ENCODE measurements around the gene TSPAN5. TPM values are rescaled to one million over a fixed set of nuclear protein-coding genes. Genes with fewer than 3 reads are reported as not detected.

Gene TSPAN5
- total and polyA plus RNA-seq, 9 of the 15 experiments (the other 6 are each of a cell fraction or from before 2014, with no cell fraction given), result 0.58 to 6.6 (median 0.73) TPM

GRCh38 chr4:98493296-98493695 lies 165.1 kb downstream of the TSPAN5 start:
- H3K27ac ChIP-seq (ENCODE audit: extremely low read depth, low read depth, low read length), result no peak overlapping the region
- peaks cover 4 to 8% of the 10 kb centered on the region in 2 experiments; a peak in 2 of 5 replicates for H3K27me3 ChIP-seq (ENCODE audit: control insufficient read depth in 2 of 2, insufficient read depth in 2 of 2, low read length in 2 of 2)
- in situ Hi-C loops (cut with MboI), result no loop called here
- H3K4me3 ChIP-seq, result no peak overlapping the region
- POLR2A ChIA-PET, result no interaction called here
- no peak for TF ChIP-seq NCOA2 (IDR thresholded peaks at IDR 0.05; ENCODE audit: partially characterized antibody in 2 of 2)
- no peak for TF ChIP-seq KDM4B (IDR thresholded peaks at IDR 0.05; ENCODE audit: borderline replicate concordance in 2 of 2, low read depth in 1 of 2)
- no peak for TF ChIP-seq XRCC5 (IDR thresholded peaks at IDR 0.05; ENCODE audit: low read depth, low read length)
- TF ChIP-seq, protein P1, sequence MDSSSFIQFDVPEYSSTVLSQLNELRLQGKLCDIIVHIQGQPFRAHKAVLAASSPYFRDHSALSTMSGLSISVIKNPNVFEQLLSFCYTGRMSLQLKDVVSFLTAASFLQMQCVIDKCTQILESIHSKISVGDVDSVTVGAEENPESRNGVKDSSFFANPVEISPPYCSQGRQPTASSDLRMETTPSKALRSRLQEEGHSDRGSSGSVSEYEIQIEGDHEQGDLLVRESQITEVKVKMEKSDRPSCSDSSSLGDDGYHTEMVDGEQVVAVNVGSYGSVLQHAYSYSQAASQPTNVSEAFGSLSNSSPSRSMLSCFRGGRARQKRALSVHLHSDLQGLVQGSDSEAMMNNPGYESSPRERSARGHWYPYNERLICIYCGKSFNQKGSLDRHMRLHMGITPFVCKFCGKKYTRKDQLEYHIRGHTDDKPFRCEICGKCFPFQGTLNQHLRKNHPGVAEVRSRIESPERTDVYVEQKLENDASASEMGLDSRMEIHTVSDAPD (CRISPR knock-in tag; IDR thresholded peaks at IDR 0.05), result no peak
- no peak for TF ChIP-seq HIVEP1 (CRISPR knock-in tag; IDR thresholded peaks at IDR 0.05)
- no peak for TF ChIP-seq NBN (IDR thresholded peaks at IDR 0.05; ENCODE audit: low read depth)
- TF ChIP-seq NUFIP1 (IDR thresholded peaks at IDR 0.05; ENCODE audit: partially characterized antibody), result no peak
- no peak for TF ChIP-seq THRAP3 (IDR thresholded peaks at IDR 0.05; ENCODE audit: borderline replicate concordance)
- no peak for TF ChIP-seq NELFE (IDR thresholded peaks at IDR 0.05; ENCODE audit: insufficient read depth, insufficient read length)
- TF ChIP-seq ZNF224 (CRISPR knock-in tag; IDR thresholded peaks at IDR 0.05), result no peak
- no peak for TF ChIP-seq ETS2 (tag; IDR thresholded peaks at IDR 0.05; ENCODE audit: borderline replicate concordance, poor library complexity, severe bottlenecking)
- no peak for TF ChIP-seq LEF1 (IDR thresholded peaks at IDR 0.05)
- TF ChIP-seq KAT8 (IDR thresholded peaks at IDR 0.05; ENCODE audit: low read depth), result no peak
- no peak for TF ChIP-seq ZNF583 (CRISPR knock-in tag; IDR thresholded peaks at IDR 0.05)
- no peak for TF ChIP-seq SAFB2 (IDR thresholded peaks at IDR 0.05; ENCODE audit: borderline replicate concordance, low read depth, low read length, severe bottlenecking)
- no peak for TF ChIP-seq HNRNPLL (IDR thresholded peaks at IDR 0.05; ENCODE audit: low read depth, low read length, poor library complexity, severe bottlenecking)
- H4K20me1 ChIP-seq (replicated peaks; ENCODE audit: control insufficient read depth, insufficient read depth, low read length), result no peaks in the 10 kb centered on the region
- H3K9me3 ChIP-seq (replicated peaks; ENCODE audit: control insufficient read depth, insufficient read depth, low read depth, low read length), result no peaks in the 10 kb centered on the region
- no peak for FAIRE-seq
- H3K9ac ChIP-seq (ENCODE audit: insufficient read depth in 1 of 2, low read depth in 2 of 2, low read length in 2 of 2), result no peak overlapping the region
- H3K4me2 ChIP-seq (ENCODE audit: insufficient read depth, low read length), result no peak overlapping the region
- no peaks in the 10 kb centered on the region; a peak in 2 of 5 replicates for H3K4me1 ChIP-seq (replicated peaks in 1 of 2; ENCODE audit: control insufficient read depth in 2 of 2, insufficient read depth in 2 of 2, low read length in 2 of 2)
- no peak for DNase-seq (ENCODE audit: extremely low read depth in 1 of 4, low spot score in 3 of 4)
- no peaks in the 10 kb centered on the region for H3K36me3 ChIP-seq (ENCODE audit: control insufficient read depth, insufficient read depth, low read length)
- no TSS peak for BruUV-seq (replicated peaks)
- WGBS (ENCODE audit: insufficient coverage, low coverage, missing lambda C conversion rate), result 3% methylated on average over 4 of the region's 4 CpGs
- H3K9me1 ChIP-seq (ENCODE audit: control insufficient read depth, insufficient read depth, low read length), result no peaks in the 10 kb centered on the region
- CTCF ChIA-PET (ENCODE audit: low intra/inter-chr PET ratio), result no interaction called here
- ATAC-seq, result no peak
- H2AFZ ChIP-seq (ENCODE audit: low read depth, low read length), result no peak overlapping the region
- intact Hi-C loops (cut with micrococcal nuclease), result no loop called here
- no peaks in the 10 kb centered on the region for H3K79me2 ChIP-seq (ENCODE audit: control insufficient read depth, insufficient read depth, low read length)

Data from K562 (cell line).